Body of pancreas (tissue), 4 donors: ENCODE results near the gene ARHGEF37. TPM values are rescaled to one million over a fixed set of nuclear protein-coding genes. Genes with fewer than 3 reads are reported as not detected.
A peak's percentile ranks its signal among the peaks of the same experiment; 100 is the strongest.

Experiments
- ATAC-seq: fragments of 150-250 bp; one replicate; pipeline ENCODE4 v1.9.1; 2016
- DNase-seq, 4 donors: peaks; one replicate each; pipeline ENCODE4 v3.0.0-alpha.2; 2019
- H3K27ac ChIP-seq, 4 donors: fragments of 200-600 bp; sonication (generic); 1 replicate in 3 of 4; 2 replicates in 1 of 4; pipeline versions ENCODE4 v1.5.1 to v1.6.1; 2016 to 2019; ENCODE audit warnings: mild to moderate bottlenecking in 1 of 4, mixed read lengths in 1 of 4, moderate library complexity in 1 of 4
- H3K27me3 ChIP-seq, 2 donors: fragments of 200-600 bp; sonication (generic); one replicate each; pipeline ENCODE4 v1.6.0; 2016; ENCODE audit warnings: mild to moderate bottlenecking in 1 of 2
- H3K36me3 ChIP-seq, 2 donors: fragments of 200-600 bp; sonication (generic); replicated peaks in 1 of 2; 2 replicates each; pipeline ENCODE4 v1.5.1; 2016; ENCODE audit warnings: low read depth in 2 of 2; ENCODE audit not compliant: insufficient read depth in 1 of 2
- H3K4me1 ChIP-seq: fragments of 200-600 bp; sonication (generic); one replicate; pipeline ENCODE4 v1.6.0; 2016
- H3K4me3 ChIP-seq, 2 donors: fragments of 200-600 bp; sonication (generic); 1 replicate in 1 of 2; 2 replicates in 1 of 2; pipeline ENCODE4 v1.5.1; 2016 to 2019
- H3K9me3 ChIP-seq, 3 donors: fragments of 200-600 bp; sonication (generic); 1 replicate in 2 of 3; 2 replicates in 1 of 3; pipeline ENCODE4 v1.5.1; 2016
- CTCF ChIP-seq, 7 experiments: fragments of 450-650 bp in 4 of 7; fragments of 200-600 bp in 3 of 7; sonication (generic) in 3 of 7; IDR thresholded peaks; one replicate each; pipeline ENCODE4 v1.5.1; 2016 to 2019; ENCODE audit warnings: antibody characterized with exemption in 7 of 7
- POLR2A ChIP-seq, 3 donors: fragments of 450-650 bp; IDR thresholded peaks; one replicate each; pipeline ENCODE4 v1.6.1; 2016; ENCODE audit warnings: antibody characterized with exemption in 3 of 3, mild to moderate bottlenecking in 2 of 3
- WGBS, 2 donors: methylation state at CpG; one replicate each; pipeline ENCODE4 v1.1.5; 2017; 5-methylcytosine and 5-hydroxymethylcytosine counted together
- intact Hi-C: fragments of 100-400 bp; cut with DNase I; formaldehyde crosslinking; loops from one replicate; pipeline ENCODE4 v1.15.1; 2023
- total RNA-seq, 2 donors: library from RNA; depleted of rRNA; stranded (reverse); fragments of >200 nt; gene quantifications; one replicate each; pipeline ENCODE4 v1.1.0, GENCODE V29; 2016

ARHGEF37 gene
- total RNA-seq, 2 donors from 2014 or later, result 5.9 to 14.0 TPM

GRCh38 chr5:149641000-149641576 lies 59.8 kb downstream of the ARHGEF37 start:
- peak in 3 of 4 donors; percentile 20 to 51 (median 26) for DNase-seq
- H3K4me3 ChIP-seq, result no peak overlapping the region
- no peaks in the 10 kb centered on the region for H3K4me1 ChIP-seq
- H3K36me3 ChIP-seq, result no peaks in the 10 kb centered on the region
- TF ChIP-seq POLR2A (IDR thresholded peaks at IDR 0.05), result no peak
- TF ChIP-seq CTCF (IDR thresholded peaks at IDR 0.05), result no peak
- 66 to 77% methylated on average over 18 of the region's 18 CpGs for WGBS, 2 donors
- ATAC-seq, result peak; percentile 61
- intact Hi-C loops, result no loop called here
- peak overlapping the region in 1 of 4 donors; percentile 4 for H3K27ac ChIP-seq
- H3K9me3 ChIP-seq, result no peaks in the 10 kb centered on the region
- no peaks in the 10 kb centered on the region for H3K27me3 ChIP-seq

GRCh38 chr5:149641600-149641999 lies 60.3 kb downstream of the ARHGEF37 start:
- no peak for TF ChIP-seq CTCF (IDR thresholded peaks at IDR 0.05)
- no peak for TF ChIP-seq POLR2A (IDR thresholded peaks at IDR 0.05)
- DNase-seq (no peak), ATAC-seq (no peak)
- no peaks in the 10 kb centered on the region for H3K27me3 ChIP-seq
- H3K27ac ChIP-seq, result no peak overlapping the region
- H3K4me1 ChIP-seq, result no peaks in the 10 kb centered on the region
- H3K4me3 ChIP-seq, result no peak overlapping the region
- H3K36me3 ChIP-seq, result no peaks in the 10 kb centered on the region
- WGBS, 2 donors, result 82 to 90% methylated on average over 5 of the region's 5 CpGs
- intact Hi-C loops, result no loop called here
- no peaks in the 10 kb centered on the region for H3K9me3 ChIP-seq

- no peaks in the 10 kb centered on the region for H3K9me3 ChIP-seq
- intact Hi-C loops, result no loop called here
- 72 to 79% methylated on average over 6 of the region's 6 CpGs for WGBS, 2 donors
- H3K27ac ChIP-seq, result no peak overlapping the region
- no peaks in the 10 kb centered on the region for H3K4me1 ChIP-seq
- no peaks in the 10 kb centered on the region for H3K36me3 ChIP-seq
- no peak for ATAC-seq
- DNase-seq, result no peak
- H3K27me3 ChIP-seq, result no peaks in the 10 kb centered on the region
- H3K4me3 ChIP-seq, result no peak overlapping the region
- TF ChIP-seq POLR2A (IDR thresholded peaks at IDR 0.05) (no peak), CTCF (IDR thresholded peaks at IDR 0.05) (no peak)
These were observed 62.5 kb downstream of the ARHGEF37 start for GRCh38 chr5:149643781-149644180.

GRCh38 chr5:149644629-149645028 lies 63.3 kb downstream of the ARHGEF37 start:
- no peaks in the 10 kb centered on the region for H3K36me3 ChIP-seq
- H3K4me3 ChIP-seq, result no peak overlapping the region
- ATAC-seq, result no peak
- no peaks in the 10 kb centered on the region for H3K27me3 ChIP-seq
- H3K4me1 ChIP-seq, result no peaks in the 10 kb centered on the region
- H3K9me3 ChIP-seq, result no peaks in the 10 kb centered on the region
- no peak overlapping the region for H3K27ac ChIP-seq
- no peak for TF ChIP-seq POLR2A (IDR thresholded peaks at IDR 0.05)
- no peak for TF ChIP-seq CTCF (IDR thresholded peaks at IDR 0.05)
- intact Hi-C loops, result no loop called here
- DNase-seq, result no peak
- 70 to 73% methylated on average over 4 of the region's 4 CpGs for WGBS, 2 donors

- DNase-seq (no peak), ATAC-seq (no peak)
- H3K36me3 ChIP-seq, result no peaks in the 10 kb centered on the region
- 75 to 76% methylated on average over 7 to 9 of the region's 9 CpGs for WGBS, 2 donors
- H3K4me1 ChIP-seq, result no peaks in the 10 kb centered on the region
- TF ChIP-seq POLR2A (IDR thresholded peaks at IDR 0.05) (no peak), CTCF (IDR thresholded peaks at IDR 0.05) (no peak)
- no peaks in the 10 kb centered on the region for H3K9me3 ChIP-seq
- H3K4me3 ChIP-seq, result no peak overlapping the region
- no peaks in the 10 kb centered on the region for H3K27me3 ChIP-seq
- no peak overlapping the region for H3K27ac ChIP-seq
- intact Hi-C loops, result no loop called here
These were observed 63.9 kb downstream of the ARHGEF37 start for GRCh38 chr5:149645236-149645635.
